Cerebellar nuclear complex (tissue), 1 donor: ENCODE results near the gene ITPR1.

Source experiments
- DNase-seq, 2 experiments: peaks; one replicate each; lab custom pipeline; 2025; lab: John Stamatoyannopoulos, UW

ITPR1 gene

GRCh38 chr3:4782095-4782494, 288.9 kb downstream of the ITPR1 start:
- no peak for DNase-seq

- DNase-seq = no peak
Measured at GRCh38 chr3:4785551-4785950, 292.4 kb downstream of the ITPR1 start.

GRCh38 chr3:4786431-4786830, 293.3 kb downstream of the ITPR1 start:
- no peak for DNase-seq

- DNase-seq = no peak
Measured at GRCh38 chr3:4791358-4791757, 298.2 kb downstream of the ITPR1 start.

- DNase-seq = no peak
Measured at GRCh38 chr3:4793311-4793710, 300.2 kb downstream of the ITPR1 start.

- no peak for DNase-seq
Measured at GRCh38 chr3:4794331-4794730, 301.2 kb downstream of the ITPR1 start.

- DNase-seq = no peak
Measured at GRCh38 chr3:4794798-4795197, 301.6 kb downstream of the ITPR1 start.

GRCh38 chr3:4795905-4796304, 302.8 kb downstream of the ITPR1 start:
- no peak for DNase-seq

- DNase-seq = no peak
Measured at GRCh38 chr3:4797201-4797705, 304.1 kb downstream of the ITPR1 start.

- DNase-seq = no peak
Measured at GRCh38 chr3:4799266-4800256, 306.4 kb downstream of the ITPR1 start.

- DNase-seq = no peak
Measured at GRCh38 chr3:4800595-4800994, 307.4 kb downstream of the ITPR1 start.

- DNase-seq = no peak
Measured at GRCh38 chr3:4801892-4802291, 308.7 kb downstream of the ITPR1 start.

- DNase-seq = no peak
Measured at GRCh38 chr3:4802903-4803302, 309.8 kb downstream of the ITPR1 start.

GRCh38 chr3:4804161-4805058, 311.3 kb downstream of the ITPR1 start:
- no peak for DNase-seq

GRCh38 chr3:4805662-4806061, 312.5 kb downstream of the ITPR1 start:
- no peak for DNase-seq

GRCh38 chr3:4806535-4807108, 313.5 kb downstream of the ITPR1 start:
- no peak for DNase-seq

GRCh38 chr3:4807381-4808280, 314.5 kb downstream of the ITPR1 start:
- no peak for DNase-seq

GRCh38 chr3:4808637-4809036, 315.5 kb downstream of the ITPR1 start:
- DNase-seq = no peak

GRCh38 chr3:4809922-4810321, 316.8 kb downstream of the ITPR1 start:
- no peak for DNase-seq

- DNase-seq = no peak
Measured at GRCh38 chr3:4812591-4812990, 319.4 kb downstream of the ITPR1 start.

- no peak for DNase-seq
Measured at GRCh38 chr3:4813909-4814304, 320.8 kb downstream of the ITPR1 start.
